Measurements from ENCODE around the gene ITM2C.

ITM2C gene

GRCh38 chr2:230865766-230866755 is 1.3 kb downstream of the ITM2C start (continued):
- TF ChIP-seq SP3 (tag by site-specific recombination; IDR thresholded peaks at IDR 0.05): no peak
- TF ChIP-seq ZNF624 (tag by site-specific recombination; IDR thresholded peaks at IDR 0.05): no peak
- no peak for TF ChIP-seq ZNF514 (tag by site-specific recombination; IDR thresholded peaks at IDR 0.05)
- peak; percentile 70 for TF ChIP-seq GLIS2 (tag by site-specific recombination; IDR thresholded peaks at IDR 0.05)
- peak; percentile 80 for TF ChIP-seq ZNF76 (tag by site-specific recombination; IDR thresholded peaks at IDR 0.05; ENCODE audit: borderline replicate concordance, low read depth)
- TF ChIP-seq PATZ1 (tag by site-specific recombination; IDR thresholded peaks at IDR 0.05): peak; percentile 63
- peak; percentile 9 for TF ChIP-seq ZBTB26 (tag by site-specific recombination; optimal IDR thresholded peaks at IDR 0.05)
- TF ChIP-seq ZIC2 (tag by site-specific recombination; IDR thresholded peaks at IDR 0.05): peak; percentile 74
- no peak for TF ChIP-seq ZNF621 (tag by site-specific recombination; IDR thresholded peaks at IDR 0.05)
- no peak for TF ChIP-seq ZNF704 (tag by site-specific recombination; IDR thresholded peaks at IDR 0.05)
- TF ChIP-seq ZEB2 (tag by site-specific recombination; IDR thresholded peaks at IDR 0.05): no peak

- CTCF ChIA-PET: interaction anchor here (0.7 to 2.7 kb wide), 8 partner anchors 14 to 120 kb away, joined by 3 to 8 read pairs (median 4); no protein-coding TSS in a partner anchor
- Histone ChIP-seq H3K36me3 (ENCODE audit: control insufficient read depth in 2 of 2, insufficient read depth in 1 of 2, low read length in 2 of 2) (peaks cover 0 to 5% of the 10 kb centered on the region in 2 experiments; a peak in 1 of 3 replicates), H3K4me3 (ENCODE audit: low read depth, low read length) (no peak overlapping the region), H3K27ac (ENCODE audit: extremely low read depth, low read depth, low read length) (no peak overlapping the region; the same call in 1 of the 2 replicates), H3K9me3 (ENCODE audit: control insufficient read depth, insufficient read depth, low read depth, low read length) (no peaks in the 10 kb centered on the region), H3K4me1 (ENCODE audit: control insufficient read depth, insufficient read depth, low read length) (peaks cover 31% of the 10 kb centered on the region)
- POLR2A ChIA-PET: interaction anchor here (0.7 to 1.5 kb wide), 2 partner anchors 12 to 17 kb away, joined by 4 read pairs; no protein-coding TSS in a partner anchor
- no peak for TF ChIP-seq ZNF837 (tag by site-specific recombination; IDR thresholded peaks at IDR 0.05)
- 0 out of 2 replicates have a peak, but pooled peaks have one; percentile 29 for TF ChIP-seq ZBTB17 (tag by site-specific recombination; IDR thresholded peaks at IDR 0.05)
- TF ChIP-seq GLIS2 (tag by site-specific recombination; IDR thresholded peaks at IDR 0.05): 0 out of 2 replicates have a peak, but pooled peaks have one; percentile 13
- TF ChIP-seq ZBTB1 (tag by site-specific recombination; IDR thresholded peaks at IDR 0.05): no peak
- no peak for TF ChIP-seq ZNF433 (tag by site-specific recombination; IDR thresholded peaks at IDR 0.05; ENCODE audit: low read depth)
- TF ChIP-seq ZNF621 (tag by site-specific recombination; IDR thresholded peaks at IDR 0.05): no peak
- no peak for TF ChIP-seq ZNF629 (tag by site-specific recombination; IDR thresholded peaks at IDR 0.05)
- no peak for TF ChIP-seq ZBTB20 (tag by site-specific recombination; IDR thresholded peaks at IDR 0.05)
- TF ChIP-seq MEIS1 (CRISPR knock-in tag; IDR thresholded peaks at IDR 0.05; ENCODE audit: borderline replicate concordance): no peak
- TF ChIP-seq ZNF169 (tag by site-specific recombination; IDR thresholded peaks at IDR 0.05): no peak
- TF ChIP-seq YY1 (tag by site-specific recombination; IDR thresholded peaks at IDR 0.05): no peak
- TF ChIP-seq PATZ1 (tag by site-specific recombination; IDR thresholded peaks at IDR 0.05): no peak
- no peak; the same call in 1 of the 2 replicates for TF ChIP-seq ZNF366 (tag by site-specific recombination; conservative IDR thresholded peaks at IDR 0.05)
- TF ChIP-seq GFI1B (tag by site-specific recombination; IDR thresholded peaks at IDR 0.05): no peak
- no peak for TF ChIP-seq ZNF362 (tag by site-specific recombination; IDR thresholded peaks at IDR 0.05)
- no peak for TF ChIP-seq ZNF266 (tag by site-specific recombination; IDR thresholded peaks at IDR 0.05; ENCODE audit: low read depth)
- TF ChIP-seq ZNF26 (tag by site-specific recombination; IDR thresholded peaks at IDR 0.05): no peak
Measured at GRCh38 chr2:230866756-230867523, 2.2 kb downstream of the ITM2C start.

All from HEK293 (cell line).